HS-27A (cell line): ENCODE measurements around the gene WFS1.

Experiments
- DNase-seq: peaks from one replicate; pipeline ENCODE4 v3.0.0-alpha.2; 2012; ENCODE audit warnings: low read depth, missing footprints

The WFS1 gene

DNA sequence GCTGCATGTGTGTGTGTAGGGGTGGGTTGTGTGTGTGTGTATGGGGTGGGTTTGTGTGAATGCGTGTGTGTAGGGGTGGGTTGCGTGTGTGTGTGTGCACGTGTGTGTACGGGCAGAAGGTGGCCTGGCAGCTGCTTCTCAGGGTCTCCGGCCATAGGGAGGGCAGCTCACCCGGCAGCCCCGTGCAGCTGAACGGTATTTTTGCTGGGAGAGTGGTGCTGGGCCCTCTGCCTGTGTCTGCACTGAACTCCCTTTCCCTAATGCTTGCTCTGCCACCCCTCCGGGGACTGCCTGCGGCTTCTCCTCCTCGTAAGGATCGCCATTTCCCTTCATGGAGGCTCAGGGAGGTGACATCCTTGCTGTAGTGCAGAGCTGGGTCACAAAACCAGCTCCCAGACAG, 30.2 kb downstream of the WFS1 start:
- no peak for DNase-seq

DNA sequence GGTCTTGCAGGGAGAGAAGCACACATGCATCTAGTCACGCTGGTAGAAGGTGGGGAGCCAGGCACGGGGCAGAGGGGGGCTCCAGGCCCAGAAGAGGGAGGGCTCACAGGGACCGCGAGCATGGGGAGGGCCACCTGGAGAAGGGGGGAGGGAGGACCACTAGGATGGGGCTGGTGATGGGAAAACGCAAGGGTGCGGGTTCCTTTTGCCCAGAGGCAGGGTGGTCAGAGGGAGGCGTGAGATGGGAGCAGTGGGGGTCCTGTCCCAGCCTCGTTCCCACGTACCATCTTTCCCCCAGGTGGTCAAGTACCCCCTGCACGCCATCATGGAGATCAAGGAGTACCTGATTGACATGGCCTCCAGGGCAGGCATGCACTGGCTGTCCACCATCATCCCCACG, 30.7 kb downstream of the WFS1 start:
- DNase-seq, result no peak

GRCh38 chr4:6301051-6301731, 31.5 kb downstream of the WFS1 start:
- DNase-seq, result no peak

DNA sequence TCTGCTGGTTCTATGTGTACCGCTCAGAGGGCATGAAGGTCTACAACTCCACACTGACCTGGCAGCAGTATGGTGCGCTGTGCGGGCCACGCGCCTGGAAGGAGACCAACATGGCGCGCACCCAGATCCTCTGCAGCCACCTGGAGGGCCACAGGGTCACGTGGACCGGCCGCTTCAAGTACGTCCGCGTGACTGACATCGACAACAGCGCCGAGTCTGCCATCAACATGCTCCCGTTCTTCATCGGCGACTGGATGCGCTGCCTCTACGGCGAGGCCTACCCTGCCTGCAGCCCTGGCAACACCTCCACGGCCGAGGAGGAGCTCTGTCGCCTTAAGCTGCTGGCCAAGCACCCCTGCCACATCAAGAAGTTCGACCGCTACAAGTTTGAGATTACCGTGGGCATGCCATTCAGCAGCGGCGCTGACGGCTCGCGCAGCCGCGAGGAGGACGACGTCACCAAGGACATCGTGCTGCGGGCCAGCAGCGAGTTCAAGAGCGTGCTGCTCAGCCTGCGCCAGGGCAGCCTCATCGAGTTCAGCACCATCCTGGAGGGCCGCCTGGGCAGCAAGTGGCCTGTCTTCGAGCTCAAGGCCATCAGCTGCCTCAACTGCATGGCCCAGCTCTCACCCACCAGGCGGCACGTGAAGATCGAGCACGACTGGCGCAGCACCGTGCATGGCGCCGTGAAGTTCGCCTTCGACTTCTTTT, 32.2 kb downstream of the WFS1 start:
- DNase-seq, result no peak

DNA sequence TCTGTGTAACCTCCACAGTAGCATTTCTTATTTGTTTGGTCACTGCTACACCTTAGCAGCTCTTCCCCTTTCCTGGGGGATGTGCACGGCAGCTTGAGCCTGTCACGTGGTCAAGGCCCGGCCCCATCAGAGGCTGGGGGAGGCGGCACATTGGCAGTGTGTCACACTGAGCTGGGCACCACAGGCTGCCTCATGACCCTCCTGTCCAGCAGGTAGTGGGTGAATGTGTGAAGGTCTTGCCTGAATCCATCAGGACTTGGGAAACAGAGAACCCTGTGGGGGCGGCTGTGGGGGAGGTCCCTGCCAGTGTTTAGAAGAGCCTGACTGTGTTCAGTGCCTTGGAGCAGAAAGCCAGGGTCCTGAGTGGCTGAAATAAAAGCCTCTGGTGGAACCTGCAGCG, 33.2 kb downstream of the WFS1 start:
- DNase-seq, result no peak

DNA sequence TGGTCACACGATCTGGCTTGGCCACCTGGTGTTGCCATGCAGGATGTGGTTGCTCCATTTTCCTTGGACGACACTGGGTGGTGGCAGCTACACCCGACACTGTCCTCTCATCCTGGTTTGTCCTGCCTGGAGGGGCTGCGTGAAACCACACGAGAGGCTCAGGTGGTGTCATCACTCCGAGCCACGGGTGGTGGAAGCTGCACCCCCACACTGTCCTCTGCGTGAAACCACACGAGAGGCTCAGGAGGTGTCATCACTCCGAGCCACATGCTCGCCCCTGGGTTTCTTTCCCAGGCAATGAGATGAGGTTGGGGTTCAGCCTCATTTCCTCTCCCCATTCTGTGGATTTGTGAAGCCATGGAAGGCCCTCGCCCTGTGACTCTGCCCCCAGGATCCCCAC, 34.3 kb downstream of the WFS1 start:
- DNase-seq, result no peak

GRCh38 chr4:6306299-6306698, 36.6 kb downstream of the WFS1 start:
- no peak for DNase-seq

DNA sequence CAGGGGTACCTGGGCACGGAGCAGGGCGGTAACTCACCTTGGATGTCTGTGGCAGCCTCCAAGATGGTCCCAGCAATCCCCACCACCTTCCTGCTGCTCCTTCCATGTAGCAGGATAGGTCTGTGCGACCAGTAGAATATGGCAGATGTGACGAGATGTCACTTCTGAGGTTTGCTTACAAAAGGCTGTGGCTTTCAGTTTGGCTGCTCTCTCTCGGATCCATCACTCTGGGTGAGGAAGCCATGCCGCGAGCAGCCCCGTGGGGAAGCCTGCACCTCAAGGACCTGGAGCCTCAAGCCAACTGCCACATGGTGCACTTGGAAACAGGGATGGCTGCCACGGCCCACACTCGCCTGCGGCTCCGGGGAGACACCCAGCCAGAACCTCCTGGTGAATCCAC, 37.6 kb downstream of the WFS1 start:
- DNase-seq, result no peak

DNA sequence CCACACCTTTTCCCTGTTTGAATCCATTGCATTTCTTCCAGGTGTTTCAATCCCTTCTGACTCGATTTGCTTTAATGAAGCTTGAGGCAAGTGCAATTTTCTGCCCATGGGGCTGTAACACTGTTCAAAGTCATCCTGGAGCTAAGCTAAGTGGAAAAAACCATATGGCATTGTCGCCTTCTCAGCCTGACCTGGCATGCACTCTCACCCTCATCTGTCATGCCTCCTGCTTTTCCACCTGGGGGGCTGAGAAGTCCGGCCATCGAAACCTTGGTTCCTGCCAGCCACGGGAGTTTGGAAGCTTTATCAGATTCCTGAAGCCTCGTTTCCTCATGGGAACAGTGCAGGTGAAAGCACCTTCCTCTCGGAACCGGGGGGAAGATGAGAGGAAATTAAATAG, 38.2 kb downstream of the WFS1 start:
- no peak for DNase-seq

DNA sequence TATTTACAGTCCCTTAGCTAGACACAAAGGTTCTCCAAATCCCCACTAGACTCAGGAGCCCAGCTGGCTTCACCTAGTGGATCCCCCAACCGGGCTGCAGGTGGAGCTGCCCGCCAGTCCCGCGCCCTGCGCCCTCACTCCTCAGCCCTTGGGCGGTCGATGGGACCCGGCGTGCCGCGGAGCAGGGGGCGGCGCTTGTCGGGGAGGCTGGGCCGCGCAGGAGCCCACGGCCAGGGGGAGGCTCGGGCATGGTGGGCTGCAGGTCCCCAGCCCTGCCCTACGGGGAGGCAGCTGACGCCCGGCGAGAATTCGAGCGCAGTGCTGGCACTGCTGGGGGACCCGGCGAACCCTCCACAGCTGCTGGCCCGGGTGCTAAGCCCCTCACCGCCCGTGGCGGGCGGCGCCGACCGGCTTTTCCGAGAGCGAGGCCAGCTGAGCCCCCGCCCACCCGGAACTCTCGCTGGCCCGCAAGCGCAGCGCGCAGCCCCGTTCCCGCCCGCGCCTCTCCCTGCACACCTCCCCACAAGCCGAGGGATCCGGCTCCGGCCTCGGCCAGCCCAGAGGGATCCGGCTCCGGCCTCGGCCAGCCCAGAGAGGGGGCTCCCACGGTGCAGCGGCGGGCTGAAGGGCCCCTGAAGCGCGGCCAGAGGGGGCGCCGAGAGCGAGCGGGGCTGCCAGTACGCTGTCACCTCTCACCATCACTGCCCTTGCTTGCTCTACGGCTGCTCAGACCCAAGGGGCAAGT, 39.4 kb downstream of the WFS1 start:
- no peak for DNase-seq

GRCh38 chr4:6309777-6310176, 40.1 kb downstream of the WFS1 start:
- DNase-seq, result no peak

GRCh38 chr4:6313216-6313615, 43.6 kb downstream of the WFS1 start:
- no peak for DNase-seq

- no peak for DNase-seq
Measured at GRCh38 chr4:6316461-6317003, 46.9 kb downstream of the WFS1 start.

GRCh38 chr4:6318206-6318605, 48.6 kb downstream of the WFS1 start:
- no peak for DNase-seq

- DNase-seq, result no peak
Measured at GRCh38 chr4:6319530-6320150, 50.0 kb downstream of the WFS1 start.

DNA sequence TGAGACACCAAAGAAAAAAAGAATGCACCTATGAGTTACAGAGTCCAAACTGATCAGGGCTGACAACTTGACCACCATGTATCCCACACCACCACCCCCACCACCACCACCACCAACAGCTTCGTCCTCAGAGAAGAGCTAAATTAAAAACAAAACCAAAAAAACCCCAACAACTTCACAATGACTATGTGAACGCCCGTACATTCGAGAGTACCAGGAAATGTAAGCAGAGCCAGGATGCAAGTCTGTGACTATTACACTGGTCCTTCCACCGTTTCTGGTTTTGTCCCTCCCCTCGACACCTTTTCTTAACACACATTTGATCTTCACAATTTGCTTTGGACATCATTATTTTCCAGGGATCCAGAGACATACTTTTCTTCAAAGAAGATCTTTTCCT, 51.0 kb downstream of the WFS1 start:
- no peak for DNase-seq

GRCh38 chr4:6321361-6321760, 51.7 kb downstream of the WFS1 start:
- DNase-seq, result no peak

GRCh38 chr4:6322067-6322760, 52.6 kb downstream of the WFS1 start:
- DNase-seq, result no peak

GRCh38 chr4:6322761-6323566, 53.3 kb downstream of the WFS1 start:
- DNase-seq, result no peak

DNA sequence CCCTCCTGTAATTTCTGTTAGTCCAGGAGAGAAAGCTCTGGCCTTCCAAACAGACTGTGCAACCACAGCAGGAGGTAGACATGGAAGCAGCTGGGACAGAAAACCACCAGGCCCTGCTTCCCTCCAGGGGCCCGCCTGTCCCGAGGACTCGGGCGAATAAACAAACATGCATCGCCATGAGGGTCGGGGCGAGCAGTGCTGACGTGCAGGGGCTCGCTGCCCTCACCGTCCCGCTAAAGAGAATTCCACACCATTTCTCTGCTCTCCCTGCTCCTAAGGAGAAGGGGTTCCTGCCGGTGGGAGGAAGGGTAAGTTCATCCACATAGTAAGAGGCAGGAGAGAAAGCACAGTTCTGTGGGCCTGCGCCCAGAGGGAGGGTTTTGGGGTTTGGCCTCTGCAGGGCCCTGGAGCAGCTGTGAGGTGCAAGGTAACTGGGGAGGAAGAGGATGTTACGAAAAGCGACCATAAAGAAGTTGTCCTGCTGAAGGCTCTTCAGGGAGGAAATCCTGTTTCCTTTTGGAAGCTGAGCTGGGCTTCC, 54.9 kb downstream of the WFS1 start:
- no peak for DNase-seq
